OCI-LY7 (cell line): ENCODE measurements around the gene SORBS2. TPM values are rescaled to one million over a fixed set of nuclear protein-coding genes. Genes with fewer than 3 reads are reported as not detected.

Experiments
- BruUV-seq: library from RNA; stranded (reverse); fragments of 400-500 nt; replicated peaks from 2 replicates; lab custom pipeline; 2021; lab: Mats Ljungman, UMichigan
- CTCF ChIA-PET: fragments of 300-600 bp; sonication (Branson Sonifier 250); formaldehyde crosslinking; loops from one replicate; lab custom pipeline; 2022; ENCODE audit warnings: antibody characterized with exemption; ENCODE audit not compliant: unreplicated experiment; lab: Charles Lee
- POLR2A ChIA-PET: fragments of 300-600 bp; sonication (Branson Sonifier 250); formaldehyde crosslinking; loops from one replicate; lab custom pipeline; 2022; ENCODE audit warnings: antibody characterized with exemption; lab: Charles Lee
- DNase-seq: peaks from one replicate; pipeline ENCODE4 v3.0.0-alpha.2; 2015; ENCODE audit warnings: low spot score
- H2AFZ ChIP-seq: fragments of 200-600 bp; sonication (generic), shearing (Covaris generic); 2 replicates; pipeline ENCODE4 v1.6.1; 2014; ENCODE audit warnings: mild to moderate bottlenecking, antibody characterized with exemption, low read length, moderate library complexity
- H3K27ac ChIP-seq: fragments of 200-600 bp; sonication (generic); 2 replicates; pipeline ENCODE4 v1.5.1; 2014; ENCODE audit warnings: mixed run types, low read depth, mild to moderate bottlenecking, moderate library complexity, low read length, inconsistent platforms; ENCODE audit not compliant: poor library complexity, severe bottlenecking
- H3K36me3 ChIP-seq: fragments of 200-600 bp; sonication (generic); 2 replicates; pipeline ENCODE4 v1.6.1; 2014; ENCODE audit warnings: mild to moderate bottlenecking, antibody characterized with exemption, low read length, moderate library complexity, mixed read lengths; ENCODE audit not compliant: insufficient read depth
- H3K4me1 ChIP-seq: fragments of 200-600 bp; sonication (generic); 2 replicates; pipeline ENCODE4 v1.5.1; 2014; ENCODE audit warnings: mild to moderate bottlenecking, low read length; ENCODE audit not compliant: insufficient read depth, poor library complexity, severe bottlenecking
- H3K4me2 ChIP-seq: fragments of 200-600 bp; sonication (generic); 2 replicates; pipeline ENCODE4 v1.6.1; 2014; ENCODE audit warnings: mild to moderate bottlenecking, low read length
- H3K4me3 ChIP-seq: fragments of 200-600 bp; sonication (generic); 2 replicates; pipeline ENCODE4 v1.5.1; 2014; ENCODE audit warnings: mild to moderate bottlenecking, low read depth, low read length; ENCODE audit not compliant: poor library complexity, severe bottlenecking
- H3K79me2 ChIP-seq: fragments of 200-600 bp; sonication (generic); 2 replicates; pipeline ENCODE4 v1.6.1; 2016; ENCODE audit warnings: low read depth, mild to moderate bottlenecking, low read length, moderate library complexity, mixed read lengths; ENCODE audit not compliant: insufficient read depth
- H3K9me2 ChIP-seq: fragments of 200-600 bp; sonication (generic); 2 replicates; pipeline ENCODE4 v1.6.1; 2016; ENCODE audit warnings: mild to moderate bottlenecking, low read length, mixed read lengths; ENCODE audit not compliant: insufficient read depth
- H3K9me3 ChIP-seq: fragments of 200-600 bp; sonication (generic); 2 replicates; pipeline ENCODE4 v1.6.1; 2014; ENCODE audit warnings: mild to moderate bottlenecking, mixed run types, low read length, mixed read lengths
- H4K20me1 ChIP-seq: fragments of 200-600 bp; sonication (generic); 2 replicates; pipeline ENCODE4 v1.6.1; 2014; ENCODE audit warnings: mild to moderate bottlenecking, antibody characterized with exemption, low read length, moderate library complexity, mixed read lengths; ENCODE audit not compliant: insufficient read depth
- EZH2phosphoT487 ChIP-seq: fragments of 200-600 bp; sonication (generic); IDR thresholded peaks from 2 replicates; pipeline ENCODE4 v1.6.1; 2018; ENCODE audit warnings: low read depth, borderline replicate concordance, mild to moderate bottlenecking, mixed run types, antibody characterized with exemption, low read length, moderate library complexity, mixed read lengths
- intact Hi-C: fragments of 100-400 bp; cut with micrococcal nuclease; formaldehyde crosslinking; loops from one replicate; pipeline ENCODE4 v1.10.0; 2022; ENCODE audit not compliant: unreplicated experiment
- total RNA-seq, 2 experiments: library from RNA; depleted of rRNA in 1 of 2; stranded (reverse); fragments of >200 nt in 1 of 2; shearing (Covaris generic) in 1 of 2; gene quantifications; 2 replicates each; pipeline ENCODE4 v1.2.3, GENCODE V29; 2014 to 2022
- TF ChIP-seq, protein P1 (sequence below): fragments of 200-600 bp; sonication (generic); conservative IDR thresholded peaks from 2 replicates; pipeline ENCODE4 v1.5.1; 2014; ENCODE audit warnings: mild to moderate bottlenecking, antibody characterized with exemption, low read length, moderate library complexity, mixed read lengths

SORBS2 gene
- total RNA-seq, 2 experiments from 2014 or later = 33.2 to 43.5 TPM

- no peak for DNase-seq
- Histone ChIP-seq H3K27ac (no peak overlapping the region), H2AFZ (no peak overlapping the region), H3K4me1 (no peaks in the 10 kb centered on the region), H3K9me3 (no peaks in the 10 kb centered on the region), H4K20me1 (no peaks in the 10 kb centered on the region), H3K79me2 (no peaks in the 10 kb centered on the region), H3K36me3 (no peaks in the 10 kb centered on the region), H3K4me3 (no peak overlapping the region), H3K9me2 (no peaks in the 10 kb centered on the region), H3K4me2 (no peak overlapping the region)
- ChIA-PET CTCF (no interaction called here), POLR2A (no interaction called here)
- intact Hi-C loops = no loop called here
- TF ChIP-seq EZH2phosphoT487 = no peak
- TF ChIP-seq, protein P1, sequence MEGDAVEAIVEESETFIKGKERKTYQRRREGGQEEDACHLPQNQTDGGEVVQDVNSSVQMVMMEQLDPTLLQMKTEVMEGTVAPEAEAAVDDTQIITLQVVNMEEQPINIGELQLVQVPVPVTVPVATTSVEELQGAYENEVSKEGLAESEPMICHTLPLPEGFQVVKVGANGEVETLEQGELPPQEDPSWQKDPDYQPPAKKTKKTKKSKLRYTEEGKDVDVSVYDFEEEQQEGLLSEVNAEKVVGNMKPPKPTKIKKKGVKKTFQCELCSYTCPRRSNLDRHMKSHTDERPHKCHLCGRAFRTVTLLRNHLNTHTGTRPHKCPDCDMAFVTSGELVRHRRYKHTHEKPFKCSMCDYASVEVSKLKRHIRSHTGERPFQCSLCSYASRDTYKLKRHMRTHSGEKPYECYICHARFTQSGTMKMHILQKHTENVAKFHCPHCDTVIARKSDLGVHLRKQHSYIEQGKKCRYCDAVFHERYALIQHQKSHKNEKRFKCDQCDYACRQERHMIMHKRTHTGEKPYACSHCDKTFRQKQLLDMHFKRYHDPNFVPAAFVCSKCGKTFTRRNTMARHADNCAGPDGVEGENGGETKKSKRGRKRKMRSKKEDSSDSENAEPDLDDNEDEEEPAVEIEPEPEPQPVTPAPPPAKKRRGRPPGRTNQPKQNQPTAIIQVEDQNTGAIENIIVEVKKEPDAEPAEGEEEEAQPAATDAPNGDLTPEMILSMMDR = no peak
- BruUV-seq = no TSS peak
These were observed 22.8 kb upstream of the SORBS2 start for GRCh38 chr4:185834778-185835177.

DNA sequence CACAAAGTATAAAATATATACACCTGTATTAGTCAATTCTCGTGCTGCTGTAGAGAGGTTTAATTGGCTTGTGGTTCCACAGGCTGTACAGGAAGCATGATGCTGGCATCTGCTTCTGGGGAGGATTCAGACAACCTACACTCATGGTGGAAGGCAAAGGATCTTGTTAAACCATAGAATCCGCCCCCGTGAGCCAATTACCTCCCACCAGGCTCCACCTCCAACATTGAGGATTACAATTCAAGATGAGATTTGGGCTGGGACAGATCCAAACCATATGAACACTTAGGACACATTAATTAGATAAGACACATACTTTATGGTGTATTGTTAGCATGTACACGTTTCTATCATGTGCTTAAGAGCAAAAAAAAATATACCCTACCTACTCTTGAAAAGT is 22.1 kb upstream of the SORBS2 start:
- Histone ChIP-seq H3K9me2 (no peaks in the 10 kb centered on the region), H2AFZ (no peak overlapping the region), H4K20me1 (no peaks in the 10 kb centered on the region), H3K79me2 (no peaks in the 10 kb centered on the region), H3K36me3 (no peaks in the 10 kb centered on the region), H3K4me3 (no peak overlapping the region), H3K4me2 (no peak overlapping the region), H3K27ac (no peak overlapping the region), H3K4me1 (no peaks in the 10 kb centered on the region), H3K9me3 (no peaks in the 10 kb centered on the region)
- intact Hi-C loops = no loop called here
- TF ChIP-seq, protein P1 = no peak
- no peak for TF ChIP-seq EZH2phosphoT487
- BruUV-seq = no TSS peak
- CTCF ChIA-PET = no interaction called here
- DNase-seq = no peak
- POLR2A ChIA-PET = no interaction called here

DNA sequence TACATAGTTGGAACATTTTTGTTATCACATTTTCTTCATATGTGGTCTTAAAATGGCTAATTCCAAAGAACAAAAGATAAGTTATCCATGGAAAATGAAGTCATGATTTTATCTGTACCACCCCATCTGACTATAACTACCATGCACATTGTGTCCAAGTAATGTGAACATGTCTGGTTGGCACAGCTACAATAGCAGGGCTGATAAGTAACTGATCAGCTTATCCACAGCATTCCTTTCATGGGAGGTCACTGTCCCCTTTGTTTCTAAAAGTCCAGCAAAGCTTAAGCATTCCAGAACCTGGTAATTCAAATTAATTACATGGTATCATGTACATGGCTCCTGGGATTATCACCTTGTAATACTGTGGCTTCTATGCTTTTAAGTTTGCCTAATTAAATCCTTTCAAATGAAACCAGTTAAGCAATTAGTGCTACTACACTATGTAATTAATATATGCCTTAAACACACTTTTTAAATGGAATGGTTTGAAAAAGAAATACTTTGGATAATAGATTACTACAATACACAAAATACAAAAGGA is 21.1 kb upstream of the SORBS2 start:
- Histone ChIP-seq H3K4me2 (no peak overlapping the region), H3K36me3 (no peaks in the 10 kb centered on the region), H2AFZ (no peak overlapping the region), H3K27ac (no peak overlapping the region), H3K9me3 (no peaks in the 10 kb centered on the region), H3K9me2 (no peaks in the 10 kb centered on the region), H3K4me3 (no peak overlapping the region), H4K20me1 (no peaks in the 10 kb centered on the region), H3K4me1 (no peaks in the 10 kb centered on the region), H3K79me2 (no peaks in the 10 kb centered on the region)
- DNase-seq = no peak
- intact Hi-C loops = no loop called here
- ChIA-PET CTCF (interaction anchor here (0.5 kb wide), 1 partner anchor 194 kb away, joined by 3 read pairs; no protein-coding TSS in a partner anchor), POLR2A (interaction anchor here (0.6 to 0.7 kb wide), 2 partner anchors 15 to 33 kb away, joined by 3 read pairs; no protein-coding TSS in a partner anchor)
- BruUV-seq = no TSS peak
- no peak for TF ChIP-seq EZH2phosphoT487
- TF ChIP-seq, protein P1 = no peak
